HepG2 (cell line): ENCODE data around the gene FAHD2A. TPM values are rescaled to one million over a fixed set of nuclear protein-coding genes. Genes with fewer than 3 reads are reported as not detected.

Source experiments
- ATAC-seq: fragments of 200-7000 bp; cut with Tn5 transposase; 3 replicates; pipeline ENCODE4 v1.9.1; 2020; ENCODE audit warnings: mild to moderate bottlenecking, moderate library complexity
- BruUV-seq: library from RNA; stranded (reverse); fragments of 400-500 nt; replicated peaks from 2 replicates; lab custom pipeline; 2021; lab: Mats Ljungman, UMichigan
- CTCF ChIA-PET: fragments of 300-600 bp; formaldehyde crosslinking; extraction: SDS; loops from one replicate; lab custom pipeline; 2021; ENCODE audit warnings: low total read pairs, inconsistent platforms, low intra/inter-chr PET ratio; lab: Yijun Ruan, JAX
- POLR2A ChIA-PET: fragments of 350-600 bp; sonication (Branson Sonifier 250); formaldehyde crosslinking; loops from one replicate; lab custom pipeline; 2020; ENCODE audit warnings: antibody characterized with exemption, inconsistent platforms; lab: Yijun Ruan, JAX
- DNase-seq: peaks from one replicate; pipeline ENCODE4 v3.0.0-alpha.2; 2015; ENCODE audit warnings: low spot score
- FAIRE-seq: peaks from 3 replicates; lab custom pipeline; 2011; peaks lifted over from hg19 to GRCh38; lab: Jason Lieb, UNC
- H2AFZ ChIP-seq: one replicate; pipeline ENCODE4 v1.6.1; 2011; ENCODE audit warnings: low read length, inconsistent platforms
- H3K27ac ChIP-seq: fragments of 300-600 bp; 3 replicates; pipeline ENCODE4 v1.8.0; 2011; ENCODE audit warnings: mixed run types, mild to moderate bottlenecking, mixed read lengths, low read length, inconsistent platforms; ENCODE audit not compliant: insufficient read depth; ENCODE audit errors: extremely low read length
- H3K27me3 ChIP-seq, 2 experiments: fragments of 200-600 bp in 1 of 2; 2 replicates in 1 of 2; 3 replicates in 1 of 2; pipeline versions ENCODE4 v1.6.0 to v1.8.0; 2011; ENCODE audit warnings: low read length in 2 of 2, mild to moderate bottlenecking in 2 of 2, moderate library complexity in 2 of 2, inconsistent platforms in 1 of 2; ENCODE audit not compliant: insufficient read depth in 2 of 2, control insufficient read depth in 1 of 2
- H3K36me3 ChIP-seq, 2 experiments: fragments of 200-600 bp in 1 of 2; replicated peaks in 1 of 2; 2 replicates in 1 of 2; 3 replicates in 1 of 2; pipeline versions ENCODE4 v1.5.1 to v1.8.0; 2011; ENCODE audit warnings: low read length in 2 of 2, inconsistent platforms in 1 of 2; ENCODE audit not compliant: insufficient read depth in 2 of 2, control insufficient read depth in 1 of 2
- H3K4me1 ChIP-seq: 2 replicates; pipeline ENCODE4 v1.5.1; 2012; ENCODE audit warnings: low read length, inconsistent platforms; ENCODE audit not compliant: insufficient read depth
- H3K4me2 ChIP-seq: 2 replicates; pipeline ENCODE4 v1.6.0; 2011; ENCODE audit warnings: low read depth, low read length, inconsistent platforms
- H3K4me3 ChIP-seq, 3 experiments: fragments of 200-600 bp in 1 of 3; sonication (generic), shearing (Covaris generic) in 1 of 3; replicated peaks in 1 of 3; 2 replicates each; pipeline ENCODE4 v1.5.1; 2011 to 2016; ENCODE audit warnings: low read length in 3 of 3, inconsistent platforms in 2 of 3, low read depth in 2 of 3, mild to moderate bottlenecking in 2 of 3, control low read depth in 1 of 3, mixed read lengths in 1 of 3; ENCODE audit not compliant: insufficient read depth in 1 of 3
- H3K79me2 ChIP-seq: one replicate; pipeline ENCODE4 v1.6.1; 2011; ENCODE audit warnings: low read length, inconsistent platforms; ENCODE audit not compliant: insufficient read depth
- H3K9ac ChIP-seq: 2 replicates; pipeline ENCODE4 v1.6.0; 2011; ENCODE audit warnings: mild to moderate bottlenecking, low read depth, low read length, inconsistent platforms; ENCODE audit not compliant: insufficient read depth
- H3K9me3 ChIP-seq: 2 replicates; pipeline ENCODE4 v1.5.1; 2012; ENCODE audit warnings: mild to moderate bottlenecking, low read length
- H4K20me1 ChIP-seq: 2 replicates; pipeline ENCODE4 v1.6.0; 2011; ENCODE audit warnings: inconsistent platforms, mild to moderate bottlenecking, low read length, moderate library complexity; ENCODE audit not compliant: insufficient read depth
- DR1 ChIP-seq: sonication (generic); formaldehyde crosslinking; IDR thresholded peaks from 2 replicates; pipeline ENCODE4 v1.8.0; 2021; ENCODE audit warnings: mild to moderate bottlenecking, missing genetic modification reagents, inconsistent platforms
- DZIP1 ChIP-seq: sonication (generic); formaldehyde crosslinking; IDR thresholded peaks from 2 replicates; pipeline ENCODE4 v1.5.0; 2020; ENCODE audit warnings: mild to moderate bottlenecking, missing genetic modification reagents
- FOXP4 ChIP-seq: sonication (generic); formaldehyde crosslinking; IDR thresholded peaks from 2 replicates; pipeline ENCODE4 v1.4.0; 2020; ENCODE audit warnings: missing genetic modification reagents
- GTF2F1 ChIP-seq: fragments of 150-350 bp; IDR thresholded peaks from 2 replicates; pipeline ENCODE4 v1.6.1; 2014; ENCODE audit warnings: low read length
- MTA1 ChIP-seq: sonication (generic); formaldehyde crosslinking; IDR thresholded peaks from 2 replicates; pipeline ENCODE4 v1.4.0; 2020; ENCODE audit warnings: missing genetic modification reagents, mild to moderate bottlenecking, borderline replicate concordance
- ZNF280D ChIP-seq: sonication (generic); formaldehyde crosslinking; IDR thresholded peaks from 2 replicates; pipeline ENCODE4 v1.5.1; 2020; ENCODE audit warnings: mild to moderate bottlenecking, missing genetic modification reagents
- ZNF790 ChIP-seq: sonication (generic); formaldehyde crosslinking; IDR thresholded peaks from 2 replicates; pipeline ENCODE4 v1.8.0; 2022; ENCODE audit warnings: missing genetic modification reagents, mild to moderate bottlenecking, borderline replicate concordance
- ZNF878 ChIP-seq: sonication (generic); formaldehyde crosslinking; IDR thresholded peaks from 2 replicates; pipeline ENCODE4 v1.8.1; 2023; ENCODE audit warnings: mild to moderate bottlenecking, missing genetic modification reagents, moderate library complexity
- ZSCAN20 ChIP-seq: sonication (generic); formaldehyde crosslinking; IDR thresholded peaks from 2 replicates; pipeline ENCODE4 v1.4.0; 2020; ENCODE audit warnings: missing genetic modification reagents, mild to moderate bottlenecking, borderline replicate concordance
- WGBS: methylation state at CpG from one replicate; pipeline ENCODE4 v1.1.6; 2017; ENCODE audit warnings: low lambda C conversion rate; 5-methylcytosine and 5-hydroxymethylcytosine counted together
- in situ Hi-C: cut with HindIII; loops from 2 replicates; pipeline ENCODE4 v1.10.0; 2017; ENCODE audit warnings: low pct_unique_long_range_greater_than_20kb; ENCODE audit not compliant: extremely low pct_ligation_motif_present
- intact Hi-C: fragments of 100-400 bp; cut with micrococcal nuclease; formaldehyde crosslinking; loops from one replicate; pipeline ENCODE4 v1.10.0; 2022; ENCODE audit not compliant: unreplicated experiment
- polyA plus RNA-seq, 8 experiments: library from polyadenylated mRNA; depleted of rRNA in 3 of 8; stranded (reverse) in 7 of 8; unstranded in 1 of 8; fragments of >200 nt; fragmentation: Illumina TruSeq in 4 of 8; extraction: Trizol in 4 of 8; gene quantifications; 2 replicates each; pipeline versions ENCODE4 v1.2.1 to v1.2.3, GENCODE V29; 2011 to 2016; ENCODE audit warnings: low read depth in 4 of 8, missing spikeins in 1 of 8, mixed read lengths in 1 of 8; ENCODE audit not compliant: insufficient read depth in 1 of 8
- total RNA-seq, 5 experiments: library from RNA; depleted of rRNA; stranded (reverse); fragments of >200 nt; fragmentation: Illumina TruSeq; extraction: Trizol; gene quantifications; 2 replicates each; pipeline ENCODE4 v1.2.3, GENCODE V29; 2016; ENCODE audit warnings: low read depth in 1 of 5

FAHD2A gene
- total and polyA plus RNA-seq, 2 of the 13 experiments (the other 11 are each of a cell fraction or from before 2014, with no cell fraction given), result 34.0 to 44.2 TPM

GRCh38 chr2:95359501-95359930 is 43.0 kb upstream of the FAHD2A start:
- Histone ChIP-seq H3K79me2 (no peaks in the 10 kb centered on the region), H3K27ac (no peak overlapping the region), H2AFZ (no peak overlapping the region), H3K4me3 (no peak overlapping the region), H3K4me2 (no peak overlapping the region), H3K9ac (no peak overlapping the region), H3K9me3 (no peaks in the 10 kb centered on the region), H3K4me1 (no peaks in the 10 kb centered on the region), H3K27me3 (peaks cover 0 to 11% of the 10 kb centered on the region in 2 experiments; a peak in 2 of 5 replicates), H3K36me3 (no peaks in the 10 kb centered on the region), H4K20me1 (no peaks in the 10 kb centered on the region)
- POLR2A ChIA-PET, result no interaction called here
- CTCF ChIA-PET, result no interaction called here
- ATAC-seq (no peak), DNase-seq (no peak), FAIRE-seq (no peak)
- 8% methylated on average over 4 of the region's 5 CpGs for WGBS
- intact Hi-C loops (no loop called here), in situ Hi-C loops (no loop called here)
- BruUV-seq, result no TSS peak
- no peak for TF ChIP-seq FOXP4
- TF ChIP-seq MTA1 (CRISPR knock-in tag), result no peak
- TF ChIP-seq ZSCAN20 (CRISPR knock-in tag), result no peak
- no peak for TF ChIP-seq DR1 (CRISPR knock-in tag)

- WGBS, result 28% methylated on average over 9 of the region's 9 CpGs
- in situ Hi-C loops, result no loop called here
- CTCF ChIA-PET, result no interaction called here
- TF ChIP-seq ZNF280D (CRISPR knock-in tag), result no peak
- no peak for TF ChIP-seq DZIP1
- no peak for TF ChIP-seq GTF2F1
- TF ChIP-seq ZNF790 (CRISPR knock-in tag), result no peak
- TF ChIP-seq ZNF878 (CRISPR knock-in tag), result no peak
Measured at GRCh38 chr2:95361216-95361980, 41.1 kb upstream of the FAHD2A start.

More at GRCh38 chr2:95361216-95361980, 41.1 kb upstream of the FAHD2A start:
- no TSS peak for BruUV-seq
- no peak overlapping the region for H3K4me2 ChIP-seq
- H3K4me1 ChIP-seq, result no peaks in the 10 kb centered on the region
- H3K9ac ChIP-seq, result no peak overlapping the region
- POLR2A ChIA-PET, result no interaction called here
- intact Hi-C loops, result no loop called here
- peaks cover 0 to 18% of the 10 kb centered on the region in 2 experiments; a peak in 2 of 5 replicates for H3K27me3 ChIP-seq
- H3K36me3 ChIP-seq, result no peaks in the 10 kb centered on the region
- no peak for DNase-seq
- FAIRE-seq, result no peak
- H3K27ac ChIP-seq, result no peak overlapping the region
- no peak overlapping the region for H3K4me3 ChIP-seq
- no peaks in the 10 kb centered on the region for H3K9me3 ChIP-seq
- no peaks in the 10 kb centered on the region for H3K79me2 ChIP-seq
- peak; percentile 54; the same call in 2 of the 3 replicates for ATAC-seq
- no peaks in the 10 kb centered on the region for H4K20me1 ChIP-seq
- H2AFZ ChIP-seq, result no peak overlapping the region
